Prostate gland (tissue), 2 donors: ENCODE results near the gene MTG1. TPM values are rescaled to one million over a fixed set of nuclear protein-coding genes. Genes with fewer than 3 reads are reported as not detected.
A peak's percentile ranks its signal among the peaks of the same experiment; 100 is the strongest.
"Not testable (repeated sequence)": the region's sequence is repeated elsewhere in the genome, so short reads cannot be mapped to it uniquely, and the experiment has no call there.

Experiments used
- DNase-seq: peaks from one replicate; pipeline ENCODE4 v3.0.0-alpha.2; 2019; ENCODE audit warnings: low spot score
- H3K27ac ChIP-seq, 2 donors: fragments of 200-600 bp; sonication (generic); 2 replicates each; pipeline ENCODE4 v1.5.1; 2017 to 2019
- H3K27me3 ChIP-seq: fragments of 200-600 bp; sonication (generic); replicated peaks from 2 replicates; pipeline ENCODE4 v1.5.1; 2019; ENCODE audit not compliant: insufficient read depth
- H3K36me3 ChIP-seq, 2 donors: fragments of 200-600 bp; sonication (generic); 1 replicate in 1 of 2; 2 replicates in 1 of 2; pipeline versions ENCODE4 v1.5.1 to v1.8.1; 2017 to 2019
- H3K4me1 ChIP-seq: fragments of 200-600 bp; sonication (generic); replicated peaks from 2 replicates; pipeline ENCODE4 v1.5.1; 2019
- H3K4me3 ChIP-seq, 2 donors: fragments of 200-600 bp; sonication (generic); 2 replicates each; pipeline ENCODE4 v1.5.1; 2017 to 2019
- H3K9me3 ChIP-seq: fragments of 200-600 bp; sonication (generic); 2 replicates; pipeline ENCODE4 v1.5.1; 2017
- CTCF ChIP-seq, 4 experiments: fragments of 200-600 bp in 2 of 4; fragments of 450-650 bp in 2 of 4; sonication (generic) in 2 of 4; IDR thresholded peaks; 1 replicate in 3 of 4; 2 replicates in 1 of 4; pipeline ENCODE4 v1.5.1; 2016 to 2019; ENCODE audit warnings: antibody characterized with exemption in 4 of 4, mild to moderate bottlenecking in 2 of 4, moderate library complexity in 2 of 4
- POLR2A ChIP-seq: fragments of 450-650 bp; IDR thresholded peaks from one replicate; pipeline ENCODE4 v1.6.1; 2016; ENCODE audit warnings: antibody characterized with exemption, mild to moderate bottlenecking
- POLR2AphosphoS5 ChIP-seq: sonication (generic); formaldehyde crosslinking; IDR thresholded peaks from one replicate; pipeline ENCODE4 v1.6.1; 2017; ENCODE audit warnings: antibody characterized with exemption
- WGBS: methylation state at CpG from one replicate; pipeline ENCODE4 v1.1.5; 2018; 5-methylcytosine and 5-hydroxymethylcytosine counted together
- intact Hi-C: fragments of 100-400 bp; cut with DNase I; formaldehyde crosslinking; loops from one replicate; pipeline ENCODE4 v1.14.2; 2022
- total RNA-seq, 2 donors: library from RNA; depleted of rRNA; stranded (reverse); fragments of >200 nt; gene quantifications; one replicate each; pipeline ENCODE4 v1.1.0, GENCODE V29; 2016

Gene MTG1
- total RNA-seq, 2 donors from 2014 or later, result 26.8 to 67.4 TPM

GRCh38 chr10:133421336-133422222 is 27.6 kb downstream of the MTG1 start:
- intact Hi-C loops, result no loop called here
- TF ChIP-seq POLR2AphosphoS5 (no peak), POLR2A (no peak), CTCF (IDR thresholded peaks at IDR 0.05) (no peak)
- 89% methylated on average over 15 of the region's 17 CpGs for WGBS

GRCh38 chr10:133422223-133422806 is 28.4 kb downstream of the MTG1 start:
- no peak overlapping the region for H3K27ac ChIP-seq
- H3K9me3 ChIP-seq, result no peaks in the 10 kb centered on the region
- intact Hi-C loops, result no loop called here
- TF ChIP-seq CTCF (IDR thresholded peaks at IDR 0.05) (no peak), POLR2A (no peak), POLR2AphosphoS5 (no peak)
- no peaks in the 10 kb centered on the region for H3K27me3 ChIP-seq
- H3K36me3 ChIP-seq, result no peaks in the 10 kb centered on the region
- 79% methylated on average over 16 of the region's 16 CpGs for WGBS
- H3K4me1 ChIP-seq, result no peaks in the 10 kb centered on the region
- no peak for DNase-seq
- no peak overlapping the region for H3K4me3 ChIP-seq

More at GRCh38 chr10:133421336-133422222, 27.6 kb downstream of the MTG1 start:
- Histone ChIP-seq H3K27ac (no peak overlapping the region), H3K9me3 (no peaks in the 10 kb centered on the region), H3K4me3 (no peak overlapping the region), H3K27me3 (no peaks in the 10 kb centered on the region), H3K4me1 (no peaks in the 10 kb centered on the region), H3K36me3 (no peaks in the 10 kb centered on the region)
- DNase-seq, result peak; percentile 3

- no peak for TF ChIP-seq POLR2A
- TF ChIP-seq POLR2AphosphoS5, result no peak
- TF ChIP-seq CTCF (IDR thresholded peaks at IDR 0.05), result no peak
- Histone ChIP-seq H3K27ac (no peak overlapping the region), H3K36me3 (no peaks in the 10 kb centered on the region), H3K4me3 (no peak overlapping the region), H3K4me1 (no peaks in the 10 kb centered on the region), H3K9me3 (no peaks in the 10 kb centered on the region), H3K27me3 (no peaks in the 10 kb centered on the region)
- intact Hi-C loops, result no loop called here
- peak; percentile 3 for DNase-seq
- 24% methylated on average over 35 of the region's 88 CpGs for WGBS
Observed at GRCh38 chr10:133422807-133423771, 29.1 kb downstream of the MTG1 start.

GRCh38 chr10:133424102-133424501 is 30.1 kb downstream of the MTG1 start:
- H3K9me3 ChIP-seq, H3K4me1 ChIP-seq, H3K27ac ChIP-seq, H3K4me3 ChIP-seq, H3K36me3 ChIP-seq, DNase-seq, H3K27me3 ChIP-seq, intact Hi-C loops: not testable (repeated sequence)
- WGBS, result no CpG with 5 or more reads among the region's 46 CpGs

GRCh38 chr10:133424601-133425000 is 30.6 kb downstream of the MTG1 start, which contains the start of gene SPRN:
Gene SPRN, minus strand, starts transcription at chr10:133424625. Its CDS starts 944 bp downstream, at chr10:133423681.
- H3K27me3 ChIP-seq, DNase-seq, H3K27ac ChIP-seq, H3K9me3 ChIP-seq, H3K36me3 ChIP-seq, intact Hi-C loops, H3K4me3 ChIP-seq, H3K4me1 ChIP-seq: not testable (repeated sequence)
- no CpG with 5 or more reads among the region's 37 CpGs for WGBS

- H3K27ac ChIP-seq, H3K9me3 ChIP-seq, H3K4me1 ChIP-seq, DNase-seq, H3K4me3 ChIP-seq, intact Hi-C loops, H3K27me3 ChIP-seq, H3K36me3 ChIP-seq: not testable (repeated sequence)
- 43% methylated on average over 4 of the region's 4 CpGs for WGBS
Observed at GRCh38 chr10:133429571-133429970, 35.6 kb downstream of the MTG1 start.

- H3K27me3 ChIP-seq, H3K36me3 ChIP-seq, DNase-seq, H3K4me3 ChIP-seq, H3K4me1 ChIP-seq, intact Hi-C loops, H3K27ac ChIP-seq, H3K9me3 ChIP-seq: not testable (repeated sequence)
- 94% methylated on average over 7 of the region's 9 CpGs for WGBS
Observed at GRCh38 chr10:133431888-133432613, 38.1 kb downstream of the MTG1 start.

GRCh38 chr10:133432789-133433188 is 38.8 kb downstream of the MTG1 start:
- intact Hi-C loops, H3K4me1 ChIP-seq, H3K9me3 ChIP-seq, H3K27ac ChIP-seq, DNase-seq, H3K36me3 ChIP-seq, H3K4me3 ChIP-seq, H3K27me3 ChIP-seq: not testable (repeated sequence)
- no CpG with 5 or more reads among the region's 25 CpGs for WGBS
